ENCODE measurements around the gene CACNA1C.

DNA sequence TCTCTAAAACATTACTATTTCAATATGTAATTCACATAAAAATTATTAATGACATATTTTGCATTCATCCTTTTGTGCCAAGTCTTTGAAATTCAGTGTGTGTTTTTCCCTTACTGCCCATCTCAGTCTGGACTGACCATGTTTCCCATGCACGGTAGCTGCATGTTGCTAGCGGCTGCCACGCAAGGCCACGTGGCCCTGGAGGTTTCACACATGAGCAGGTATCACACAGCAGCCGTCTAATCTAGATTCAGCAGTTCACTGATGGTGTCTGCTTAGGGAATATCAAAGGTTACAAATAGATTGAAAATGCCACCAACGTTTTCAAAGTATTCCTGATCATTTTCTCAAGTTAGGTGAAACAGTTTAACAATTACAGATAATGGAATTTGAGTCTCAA lies 507.1 kb downstream of the CACNA1C start:
- no peak for TF ChIP-seq POLR2A (IDR thresholded peaks at IDR 0.05)
- TF ChIP-seq, protein P1, sequence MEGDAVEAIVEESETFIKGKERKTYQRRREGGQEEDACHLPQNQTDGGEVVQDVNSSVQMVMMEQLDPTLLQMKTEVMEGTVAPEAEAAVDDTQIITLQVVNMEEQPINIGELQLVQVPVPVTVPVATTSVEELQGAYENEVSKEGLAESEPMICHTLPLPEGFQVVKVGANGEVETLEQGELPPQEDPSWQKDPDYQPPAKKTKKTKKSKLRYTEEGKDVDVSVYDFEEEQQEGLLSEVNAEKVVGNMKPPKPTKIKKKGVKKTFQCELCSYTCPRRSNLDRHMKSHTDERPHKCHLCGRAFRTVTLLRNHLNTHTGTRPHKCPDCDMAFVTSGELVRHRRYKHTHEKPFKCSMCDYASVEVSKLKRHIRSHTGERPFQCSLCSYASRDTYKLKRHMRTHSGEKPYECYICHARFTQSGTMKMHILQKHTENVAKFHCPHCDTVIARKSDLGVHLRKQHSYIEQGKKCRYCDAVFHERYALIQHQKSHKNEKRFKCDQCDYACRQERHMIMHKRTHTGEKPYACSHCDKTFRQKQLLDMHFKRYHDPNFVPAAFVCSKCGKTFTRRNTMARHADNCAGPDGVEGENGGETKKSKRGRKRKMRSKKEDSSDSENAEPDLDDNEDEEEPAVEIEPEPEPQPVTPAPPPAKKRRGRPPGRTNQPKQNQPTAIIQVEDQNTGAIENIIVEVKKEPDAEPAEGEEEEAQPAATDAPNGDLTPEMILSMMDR (IDR thresholded peaks at IDR 0.05) = no peak
- no peak for TF ChIP-seq POLR2AphosphoS5 (IDR thresholded peaks at IDR 0.05)
- TF ChIP-seq EP300 (IDR thresholded peaks at IDR 0.05) = no peak

All from upper lobe of left lung (tissue), 4 donors.